HG03442 (cell line): Measurements from ENCODE around the gene IL22.
A peak's percentile ranks its signal among the peaks of the same experiment; 100 is the strongest.
"Not testable (repeated sequence)": the region's sequence is repeated elsewhere in the genome, so short reads cannot be mapped to it uniquely, and the experiment has no call there.

ENCODE experiments used
- ATAC-seq: cut with Tn5 transposase; IDR thresholded peaks from one replicate; pipeline ENCODE4 v1.9.1; 2021; ENCODE audit warnings: mild to moderate bottlenecking, moderate library complexity; ENCODE audit not compliant: unreplicated experiment

Gene IL22

GRCh38 chr12:68231691-68232090, 21.7 kb downstream of the IL22 start:
- no peak for ATAC-seq

- no peak for ATAC-seq
These were observed 22.2 kb downstream of the IL22 start for GRCh38 chr12:68231229-68231628.

- no peak for ATAC-seq
These were observed 23.4 kb downstream of the IL22 start for GRCh38 chr12:68229956-68230355.

GRCh38 chr12:68227356-68227755, 26.0 kb downstream of the IL22 start:
- no peak for ATAC-seq

- no peak for ATAC-seq
These were observed 27.6 kb downstream of the IL22 start, which contains the start of gene IL26 for GRCh38 chr12:68225576-68226476. Gene IL26, minus strand, starts transcription at chr12:68225810. Its CDS starts 54 bp downstream, at chr12:68225756.

- no peak for ATAC-seq
These were observed 28.7 kb downstream of the IL22 start for GRCh38 chr12:68224613-68225285.

- peak; percentile 86 for ATAC-seq
These were observed 30.2 kb downstream of the IL22 start for GRCh38 chr12:68223067-68223747.

- ATAC-seq, result no peak
These were observed 31.1 kb downstream of the IL22 start for GRCh38 chr12:68222326-68222725.

GRCh38 chr12:68221497-68221896, 31.9 kb downstream of the IL22 start:
- ATAC-seq, result no peak

- no peak for ATAC-seq
These were observed 42.5 kb downstream of the IL22 start for GRCh38 chr12:68210875-68211274.

GRCh38 chr12:68209048-68209728, 44.2 kb downstream of the IL22 start:
- not testable (repeated sequence) for ATAC-seq

GRCh38 chr12:68207276-68207675, 46.1 kb downstream of the IL22 start:
- ATAC-seq, result no peak

- no peak for ATAC-seq
These were observed 47.0 kb downstream of the IL22 start for GRCh38 chr12:68206446-68206845.

GRCh38 chr12:68203460-68203875, 49.9 kb downstream of the IL22 start:
- no peak for ATAC-seq

GRCh38 chr12:68200854-68201253, 52.5 kb downstream of the IL22 start:
- no peak for ATAC-seq

- no peak for ATAC-seq
These were observed 54.3 kb downstream of the IL22 start for GRCh38 chr12:68199127-68199526.

- no peak for ATAC-seq
These were observed 54.8 kb downstream of the IL22 start for GRCh38 chr12:68198507-68199086.
